Measurements from ENCODE around the gene TRPC4AP. TPM values are rescaled to one million over a fixed set of nuclear protein-coding genes. Genes with fewer than 3 reads are reported as not detected.

The TRPC4AP gene, protein sequence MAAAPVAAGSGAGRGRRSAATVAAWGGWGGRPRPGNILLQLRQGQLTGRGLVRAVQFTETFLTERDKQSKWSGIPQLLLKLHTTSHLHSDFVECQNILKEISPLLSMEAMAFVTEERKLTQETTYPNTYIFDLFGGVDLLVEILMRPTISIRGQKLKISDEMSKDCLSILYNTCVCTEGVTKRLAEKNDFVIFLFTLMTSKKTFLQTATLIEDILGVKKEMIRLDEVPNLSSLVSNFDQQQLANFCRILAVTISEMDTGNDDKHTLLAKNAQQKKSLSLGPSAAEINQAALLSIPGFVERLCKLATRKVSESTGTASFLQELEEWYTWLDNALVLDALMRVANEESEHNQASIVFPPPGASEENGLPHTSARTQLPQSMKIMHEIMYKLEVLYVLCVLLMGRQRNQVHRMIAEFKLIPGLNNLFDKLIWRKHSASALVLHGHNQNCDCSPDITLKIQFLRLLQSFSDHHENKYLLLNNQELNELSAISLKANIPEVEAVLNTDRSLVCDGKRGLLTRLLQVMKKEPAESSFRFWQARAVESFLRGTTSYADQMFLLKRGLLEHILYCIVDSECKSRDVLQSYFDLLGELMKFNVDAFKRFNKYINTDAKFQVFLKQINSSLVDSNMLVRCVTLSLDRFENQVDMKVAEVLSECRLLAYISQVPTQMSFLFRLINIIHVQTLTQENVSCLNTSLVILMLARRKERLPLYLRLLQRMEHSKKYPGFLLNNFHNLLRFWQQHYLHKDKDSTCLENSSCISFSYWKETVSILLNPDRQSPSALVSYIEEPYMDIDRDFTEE
- total RNA-seq = 54.1 TPM

DNA sequence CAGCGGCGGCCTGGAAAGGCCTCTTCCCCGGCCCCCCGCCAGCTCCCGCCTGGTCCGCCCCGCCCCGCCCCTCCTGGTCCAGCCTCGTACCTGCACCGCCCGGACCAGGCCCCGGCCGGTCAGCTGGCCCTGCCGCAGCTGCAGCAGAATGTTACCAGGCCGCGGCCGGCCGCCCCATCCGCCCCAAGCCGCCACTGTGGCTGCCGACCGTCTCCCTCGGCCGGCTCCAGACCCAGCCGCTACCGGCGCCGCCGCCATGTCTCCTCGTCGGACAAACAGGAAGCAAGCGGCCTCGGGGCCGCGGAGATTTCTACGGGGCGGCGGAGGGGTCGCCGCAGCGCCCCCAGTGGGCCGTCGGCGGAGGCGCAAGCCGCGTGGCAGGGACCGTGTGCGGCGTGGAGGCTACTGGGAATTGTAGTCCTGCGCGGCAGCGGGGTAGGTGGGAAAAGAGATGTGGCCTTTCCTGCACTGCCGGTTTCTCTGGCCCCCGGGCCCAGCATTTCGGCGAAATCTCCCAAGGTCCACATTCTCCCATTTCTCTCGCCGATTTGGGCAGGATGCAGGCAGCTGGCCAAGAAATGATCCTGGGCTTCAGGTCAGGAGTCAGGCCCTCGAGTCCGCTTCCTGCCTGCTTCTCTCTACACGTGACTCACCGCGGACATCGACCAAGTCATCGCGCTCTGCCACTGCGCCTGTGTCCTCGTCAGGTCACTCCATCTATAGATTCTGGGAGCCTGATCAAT lies at the start of gene TRPC4AP:
Gene TRPC4AP (minus strand): TSS at position 284 of the 743 bp plus-strand sequence. CDS start 26 bp downstream, at position 258.
- intact Hi-C loops (cut with DNase I) = loop anchor here (1.0 to 5.0 kb wide), 7 partner anchors 38 to 265 kb away; partner anchors contain the start of genes ACSS2, EDEM2, GGT7 and GSS
- DNase-seq (ENCODE audit: low spot score in 2 of 2) = peak; percentile 49 to 93
- no peaks in the 10 kb centered on the region for H3K9me3 ChIP-seq
- peak within 1 kb of the TSS; percentile 97 for H3K27ac ChIP-seq
- H3K27me3 ChIP-seq = no peaks in the 10 kb centered on the region
- H3K4me1 ChIP-seq = peaks cover 0 to 25% of the 10 kb centered on the region in 2 donors
- peaks cover 4 to 5% of the 10 kb centered on the region in 2 donors for H3K36me3 ChIP-seq
- TF ChIP-seq CTCF (IDR thresholded peaks at IDR 0.05) = peak; percentile 95 to 99 (median 98)
- H3K4me3 ChIP-seq = peak within 1 kb of the TSS; percentile 95 to 99

DNA sequence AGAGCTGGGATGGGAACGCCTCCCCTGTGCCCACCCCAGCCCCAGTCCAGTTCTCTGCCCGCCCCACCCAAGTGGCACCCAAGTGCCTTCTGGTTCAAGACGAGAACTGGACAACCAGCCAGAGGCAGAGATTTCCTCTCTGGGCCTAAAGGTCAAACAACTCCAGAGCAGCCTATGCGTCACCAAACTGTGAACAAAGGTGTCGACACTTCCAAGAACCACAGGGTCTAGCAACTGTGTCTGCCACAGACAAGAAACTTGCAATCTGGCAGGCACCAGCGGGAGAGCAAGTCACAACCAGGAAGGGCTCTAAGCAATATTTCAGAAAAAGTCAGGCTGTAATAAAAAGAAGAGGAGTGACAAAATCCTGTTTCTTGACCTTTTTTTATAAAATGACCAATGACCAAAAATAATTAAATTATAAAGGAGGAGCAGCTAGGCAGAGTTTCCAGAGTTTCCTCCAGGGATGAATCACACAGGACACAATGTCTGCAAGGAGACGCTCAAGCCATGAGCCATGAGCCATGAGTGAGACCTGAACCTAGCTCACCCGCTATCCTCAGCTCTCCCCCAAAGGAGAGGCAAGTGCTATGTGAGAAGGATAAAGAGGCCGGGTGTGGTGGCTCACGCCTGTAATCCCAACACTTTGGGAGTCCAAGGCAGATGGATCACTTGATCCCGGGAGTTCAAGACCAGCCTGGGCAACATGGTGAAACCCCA lies 43.4 kb upstream of the TRPC4AP start:
- H3K4me3 ChIP-seq = no peak overlapping the region
- no peaks in the 10 kb centered on the region for H3K9me3 ChIP-seq
- DNase-seq (ENCODE audit: low spot score in 2 of 2) = no peak
- peaks cover 39 to 60% of the 10 kb centered on the region in 2 donors for H3K36me3 ChIP-seq
- H3K4me1 ChIP-seq = peaks cover 10 to 17% of the 10 kb centered on the region in 2 donors
- peak overlapping the region; percentile 85 to 89 for H3K27ac ChIP-seq
- intact Hi-C loops (cut with DNase I) = no loop called here
- TF ChIP-seq CTCF (IDR thresholded peaks at IDR 0.05) = no peak
- H3K27me3 ChIP-seq = no peaks in the 10 kb centered on the region

GRCh38 chr20:35134880-35135279 lies 42.3 kb upstream of the TRPC4AP start:
- peak overlapping the region; percentile 85 to 89 for H3K27ac ChIP-seq
- no peaks in the 10 kb centered on the region for H3K27me3 ChIP-seq
- intact Hi-C loops (cut with DNase I) = no loop called here
- peaks cover 10 to 17% of the 10 kb centered on the region in 2 donors for H3K4me1 ChIP-seq
- DNase-seq (ENCODE audit: low spot score in 2 of 2) = no peak
- TF ChIP-seq CTCF (IDR thresholded peaks at IDR 0.05) = no peak
- H3K9me3 ChIP-seq = no peaks in the 10 kb centered on the region
- peak overlapping the region in 1 of 2 donors; percentile 37 for H3K4me3 ChIP-seq
- H3K36me3 ChIP-seq = peaks cover 38 to 50% of the 10 kb centered on the region in 2 donors

DNA sequence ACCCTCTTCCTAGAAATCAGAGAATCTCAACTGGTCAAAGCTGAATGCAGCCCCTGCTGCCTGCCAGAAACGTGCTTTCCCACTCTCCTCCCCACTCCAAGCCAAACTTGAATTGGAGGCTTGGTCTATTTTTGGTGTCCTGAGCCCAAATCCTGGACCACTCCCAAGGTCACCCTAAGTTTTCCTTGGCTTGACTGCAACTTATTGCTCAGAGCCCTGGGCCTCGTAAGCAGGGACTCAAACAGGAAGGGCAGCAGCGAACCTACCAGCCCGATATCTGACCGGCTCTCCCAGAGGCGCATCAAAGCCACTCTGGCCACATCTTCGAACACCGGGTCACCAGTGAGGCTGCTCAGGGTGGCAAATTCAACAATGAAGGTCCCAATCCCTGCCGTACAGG lies 41.9 kb upstream of the TRPC4AP start:
- peak in 1 of 2 donors; percentile 78 for DNase-seq (ENCODE audit: low spot score in 2 of 2)
- intact Hi-C loops (cut with DNase I) = no loop called here
- Histone ChIP-seq H3K27ac (peak overlapping the region; percentile 85 to 89), H3K27me3 (no peaks in the 10 kb centered on the region), H3K36me3 (peaks cover 39 to 48% of the 10 kb centered on the region in 2 donors), H3K4me3 (peak overlapping the region in 1 of 2 donors; percentile 37), H3K9me3 (no peaks in the 10 kb centered on the region), H3K4me1 (peaks cover 10 to 17% of the 10 kb centered on the region in 2 donors)
- TF ChIP-seq CTCF (IDR thresholded peaks at IDR 0.05) = no peak

Measured in ascending aorta (tissue), 2 donors.